PC-9 (cell line): ENCODE measurements around the gene INAFM2.

ENCODE experiments used
- CTCF ChIP-seq: fragments of 200-600 bp; sonication (generic); conservative IDR thresholded peaks from 2 replicates; pipeline ENCODE4 v1.6.1; 2017; ENCODE audit warnings: mixed run types, antibody characterized with exemption, mild to moderate bottlenecking, moderate library complexity
- EZH2 ChIP-seq: fragments of 200-600 bp; sonication (generic); IDR thresholded peaks from 2 replicates; pipeline ENCODE4 v1.8.0; 2017; ENCODE audit warnings: antibody characterized with exemption, low read depth

GRCh38 chr15:40310001-40310959, 13.2 kb upstream of the INAFM2 start:
- TF ChIP-seq EZH2 (no peak), CTCF (peak; percentile 74)
